GM19025 (cell line): Measurements from ENCODE around the gene FGF1.

Experiments
- ATAC-seq: cut with Tn5 transposase; IDR thresholded peaks from one replicate; pipeline ENCODE4 v1.9.1; 2021; ENCODE audit warnings: mild to moderate bottlenecking, low read depth, moderate library complexity; ENCODE audit not compliant: unreplicated experiment

Gene FGF1

GRCh38 chr5:142697356-142698255, 11.7 kb upstream of the FGF1 start:
- no peak for ATAC-seq

GRCh38 chr5:142696379-142696778, 10.5 kb upstream of the FGF1 start:
- ATAC-seq = no peak

GRCh38 chr5:142694092-142694856, 8.4 kb upstream of the FGF1 start:
- ATAC-seq = no peak

- ATAC-seq = no peak
These were observed 6.5 kb upstream of the FGF1 start for GRCh38 chr5:142692321-142692894.

- ATAC-seq = no peak
These were observed 4.8 kb upstream of the FGF1 start for GRCh38 chr5:142690667-142691066.

GRCh38 chr5:142689081-142689480, 3.2 kb upstream of the FGF1 start:
- no peak for ATAC-seq

GRCh38 chr5:142688281-142688989, 2.5 kb upstream of the FGF1 start:
- ATAC-seq = no peak

- ATAC-seq = no peak
These were observed 1.1 kb upstream of the FGF1 start for GRCh38 chr5:142686968-142687367.

GRCh38 chr5:142686210-142686734, 382 bp upstream of the FGF1 start:
- ATAC-seq = no peak

GRCh38 chr5:142684508-142685041, 1.3 kb downstream of the FGF1 start:
- ATAC-seq = no peak

- ATAC-seq = no peak
These were observed 1.9 kb downstream of the FGF1 start for GRCh38 chr5:142683881-142684505.

- ATAC-seq = no peak
These were observed 2.8 kb downstream of the FGF1 start for GRCh38 chr5:142683116-142683515.

GRCh38 chr5:142680605-142681259, 5.2 kb downstream of the FGF1 start:
- no peak for ATAC-seq

- no peak for ATAC-seq
These were observed 6.1 kb downstream of the FGF1 start for GRCh38 chr5:142679744-142680143.

GRCh38 chr5:142678529-142678928, 7.4 kb downstream of the FGF1 start:
- no peak for ATAC-seq

GRCh38 chr5:142677198-142677597, 8.7 kb downstream of the FGF1 start:
- no peak for ATAC-seq

- no peak for ATAC-seq
These were observed 9.6 kb downstream of the FGF1 start for GRCh38 chr5:142676318-142676717.

- ATAC-seq = no peak
These were observed 11.1 kb downstream of the FGF1 start for GRCh38 chr5:142674531-142675469.
